Hepatocyte (in vitro differentiated cells): Measurements from ENCODE around the gene DYRK4. TPM values are rescaled to one million over a fixed set of nuclear protein-coding genes. Genes with fewer than 3 reads are reported as not detected.

Experiments
- DNase-seq: peaks from one replicate; pipeline ENCODE4 v3.0.0-alpha.2; 2016; ENCODE audit warnings: low spot score
- H2AFZ ChIP-seq: fragments of 200-600 bp; sonication (generic); 2 replicates; pipeline ENCODE4 v1.6.0; 2016; ENCODE audit warnings: antibody characterized with exemption, mild to moderate bottlenecking
- H3K27ac ChIP-seq: fragments of 200-600 bp; sonication (generic); 2 replicates; pipeline ENCODE4 v1.5.1; 2016; ENCODE audit warnings: mild to moderate bottlenecking
- H3K27me3 ChIP-seq: fragments of 200-600 bp; sonication (generic); 2 replicates; pipeline ENCODE4 v1.6.1; 2016
- H3K36me3 ChIP-seq: fragments of 200-600 bp; sonication (generic); replicated peaks from 2 replicates; pipeline ENCODE4 v1.5.1; 2016; ENCODE audit warnings: low read depth; ENCODE audit not compliant: insufficient read depth
- H3K4me1 ChIP-seq: fragments of 200-600 bp; sonication (generic); 2 replicates; pipeline ENCODE4 v1.5.1; 2016; ENCODE audit warnings: mild to moderate bottlenecking, moderate library complexity; ENCODE audit not compliant: insufficient read depth
- H3K4me2 ChIP-seq: fragments of 200-600 bp; sonication (generic); 2 replicates; pipeline ENCODE4 v1.6.0; 2016
- H3K4me3 ChIP-seq: fragments of 200-600 bp; sonication (generic); 2 replicates; pipeline ENCODE4 v1.5.1; 2016; ENCODE audit warnings: mild to moderate bottlenecking
- H3K79me2 ChIP-seq: fragments of 200-600 bp; sonication (generic); 2 replicates; pipeline ENCODE4 v1.6.0; 2017; ENCODE audit warnings: mild to moderate bottlenecking
- H3K9me2 ChIP-seq: fragments of 200-600 bp; sonication (generic); replicated peaks from 2 replicates; pipeline ENCODE4 v1.6.0; 2017; ENCODE audit warnings: mild to moderate bottlenecking; ENCODE audit not compliant: insufficient read depth
- H3K9me3 ChIP-seq: fragments of 200-600 bp; sonication (generic); 2 replicates; pipeline ENCODE4 v1.5.1; 2016; ENCODE audit warnings: low read depth, mild to moderate bottlenecking
- H4K20me1 ChIP-seq: fragments of 200-600 bp; sonication (generic); 2 replicates; pipeline ENCODE4 v1.6.0; 2016; ENCODE audit warnings: mild to moderate bottlenecking; ENCODE audit not compliant: insufficient read depth, poor library complexity, severe bottlenecking
- EZH2 ChIP-seq: fragments of 200-600 bp; sonication (generic); IDR thresholded peaks from 2 replicates; pipeline ENCODE4 v1.6.1; 2016; ENCODE audit warnings: antibody characterized with exemption, mild to moderate bottlenecking, borderline replicate concordance
- EZH2phosphoT487 ChIP-seq: fragments of 200-600 bp; sonication (generic); IDR thresholded peaks from one replicate; pipeline ENCODE4 v1.6.1; 2018; ENCODE audit warnings: antibody characterized with exemption, mild to moderate bottlenecking, low read depth, moderate library complexity; ENCODE audit not compliant: unreplicated experiment, severe bottlenecking
- WGBS: methylation state at CpG from one replicate; pipeline ENCODE4 v1.1.6; 2016; ENCODE audit warnings: low lambda C conversion rate; ENCODE audit errors: missing lambda C conversion rate; 5-methylcytosine and 5-hydroxymethylcytosine counted together
- polyA plus RNA-seq: library from polyadenylated mRNA; unstranded; fragments of >200 nt; fragmentation: Nextera tagmentation; extraction: Ambion mirVana; gene quantifications from 2 replicates; pipeline ENCODE4 v1.2.1, GENCODE V29; 2016
- total RNA-seq: library from RNA; depleted of rRNA; stranded (reverse); fragments of >200 nt; gene quantifications from 2 replicates; pipeline ENCODE4 v1.2.3, GENCODE V29; 2014
- TF ChIP-seq, protein P1 (sequence below): fragments of 200-600 bp; sonication (generic); IDR thresholded peaks from 2 replicates; pipeline ENCODE4 v1.5.1; 2016; ENCODE audit warnings: antibody characterized with exemption, mild to moderate bottlenecking; ENCODE audit not compliant: poor library complexity

The DYRK4 gene
- total and polyA plus RNA-seq, 2 experiments from 2014 or later = 34.1 to 50.3 TPM

- Histone ChIP-seq H2AFZ (no peak overlapping the region), H3K9me2 (no peaks in the 10 kb centered on the region), H3K27me3 (peaks cover 13% of the 10 kb centered on the region), H3K4me3 (no peak overlapping the region), H3K27ac (no peak overlapping the region), H3K4me1 (peaks cover 15% of the 10 kb centered on the region), H3K36me3 (no peaks in the 10 kb centered on the region), H3K4me2 (no peak overlapping the region), H4K20me1 (no peaks in the 10 kb centered on the region), H3K79me2 (peaks cover 15% of the 10 kb centered on the region), H3K9me3 (no peaks in the 10 kb centered on the region)
- 79% methylated on average over 7 of the region's 7 CpGs for WGBS
- DNase-seq = no peak
- TF ChIP-seq EZH2 = no peak
- TF ChIP-seq, protein P1, sequence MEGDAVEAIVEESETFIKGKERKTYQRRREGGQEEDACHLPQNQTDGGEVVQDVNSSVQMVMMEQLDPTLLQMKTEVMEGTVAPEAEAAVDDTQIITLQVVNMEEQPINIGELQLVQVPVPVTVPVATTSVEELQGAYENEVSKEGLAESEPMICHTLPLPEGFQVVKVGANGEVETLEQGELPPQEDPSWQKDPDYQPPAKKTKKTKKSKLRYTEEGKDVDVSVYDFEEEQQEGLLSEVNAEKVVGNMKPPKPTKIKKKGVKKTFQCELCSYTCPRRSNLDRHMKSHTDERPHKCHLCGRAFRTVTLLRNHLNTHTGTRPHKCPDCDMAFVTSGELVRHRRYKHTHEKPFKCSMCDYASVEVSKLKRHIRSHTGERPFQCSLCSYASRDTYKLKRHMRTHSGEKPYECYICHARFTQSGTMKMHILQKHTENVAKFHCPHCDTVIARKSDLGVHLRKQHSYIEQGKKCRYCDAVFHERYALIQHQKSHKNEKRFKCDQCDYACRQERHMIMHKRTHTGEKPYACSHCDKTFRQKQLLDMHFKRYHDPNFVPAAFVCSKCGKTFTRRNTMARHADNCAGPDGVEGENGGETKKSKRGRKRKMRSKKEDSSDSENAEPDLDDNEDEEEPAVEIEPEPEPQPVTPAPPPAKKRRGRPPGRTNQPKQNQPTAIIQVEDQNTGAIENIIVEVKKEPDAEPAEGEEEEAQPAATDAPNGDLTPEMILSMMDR = no peak
- no peak for TF ChIP-seq EZH2phosphoT487
These were observed 41.4 kb downstream of the DYRK4 start for GRCh38 chr12:4603421-4603820.

DNA sequence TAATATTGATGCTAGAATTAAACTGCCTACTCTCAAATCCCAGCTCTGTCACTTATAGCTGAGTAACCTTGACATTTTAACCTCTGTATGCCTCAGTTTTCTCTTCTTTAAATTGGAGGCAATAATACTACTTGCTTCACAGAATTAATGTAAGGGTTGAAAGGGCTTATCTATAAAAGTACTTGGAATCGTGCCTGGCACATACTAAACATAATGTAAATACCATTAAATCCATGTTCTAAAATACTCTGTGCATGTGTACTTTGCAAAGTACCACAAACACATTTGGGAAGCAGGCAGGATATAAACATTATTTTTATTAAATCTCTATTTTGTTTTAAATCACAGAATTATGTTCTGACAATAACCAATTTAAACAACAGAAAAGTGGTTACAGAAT lies 41.9 kb downstream of the DYRK4 start:
- peaks cover 15% of the 10 kb centered on the region for H3K79me2 ChIP-seq
- H3K4me1 ChIP-seq = peaks cover 15% of the 10 kb centered on the region
- TF ChIP-seq EZH2phosphoT487 (no peak), EZH2 (no peak)
- TF ChIP-seq, protein P1 = no peak
- H3K4me3 ChIP-seq = no peak overlapping the region
- no peak overlapping the region for H3K27ac ChIP-seq
- DNase-seq = no peak
- H3K36me3 ChIP-seq = no peaks in the 10 kb centered on the region
- H3K4me2 ChIP-seq = no peak overlapping the region
- WGBS = 20% methylated on average over 1 of the region's 1 CpG
- no peaks in the 10 kb centered on the region for H4K20me1 ChIP-seq
- no peak overlapping the region for H2AFZ ChIP-seq
- H3K9me3 ChIP-seq = no peaks in the 10 kb centered on the region
- no peaks in the 10 kb centered on the region for H3K9me2 ChIP-seq
- peaks cover 13% of the 10 kb centered on the region for H3K27me3 ChIP-seq

- WGBS = 2% methylated on average over 25 of the region's 25 CpGs
- H4K20me1 ChIP-seq = no peaks in the 10 kb centered on the region
- H3K4me2 ChIP-seq = peak overlapping the region; percentile 72
- peak overlapping the region; percentile 61 for H2AFZ ChIP-seq
- no peaks in the 10 kb centered on the region for H3K9me2 ChIP-seq
- no peaks in the 10 kb centered on the region for H3K36me3 ChIP-seq
- H3K4me1 ChIP-seq = peaks cover 15% of the 10 kb centered on the region
- H3K27me3 ChIP-seq = peaks cover 13% of the 10 kb centered on the region
- TF ChIP-seq, protein P1 = peak; percentile 93
- no peak for TF ChIP-seq EZH2phosphoT487
- no peak for TF ChIP-seq EZH2
- H3K27ac ChIP-seq = no peak overlapping the region
- peak; percentile 92 for DNase-seq
- H3K79me2 ChIP-seq = peaks cover 15% of the 10 kb centered on the region
- H3K4me3 ChIP-seq = peak overlapping the region; percentile 70
- no peaks in the 10 kb centered on the region for H3K9me3 ChIP-seq
These were observed 42.7 kb downstream of the DYRK4 start for GRCh38 chr12:4604684-4605193.

GRCh38 chr12:4607056-4607455 lies 45.0 kb downstream of the DYRK4 start:
- Histone ChIP-seq H3K27me3 (peaks cover 10% of the 10 kb centered on the region), H2AFZ (no peak overlapping the region), H3K36me3 (no peaks in the 10 kb centered on the region), H3K9me2 (no peaks in the 10 kb centered on the region), H4K20me1 (no peaks in the 10 kb centered on the region), H3K4me1 (peaks cover 15% of the 10 kb centered on the region), H3K4me3 (no peak overlapping the region), H3K4me2 (peak overlapping the region; percentile 72), H3K9me3 (no peaks in the 10 kb centered on the region), H3K27ac (no peak overlapping the region), H3K79me2 (peaks cover 15% of the 10 kb centered on the region)
- 28% methylated on average over 3 of the region's 3 CpGs for WGBS
- TF ChIP-seq EZH2 (no peak), EZH2phosphoT487 (no peak)
- TF ChIP-seq, protein P1 = no peak
- peak; percentile 20 for DNase-seq
